HepG2 (cell line): ENCODE measurements around the gene PLA2G2A. TPM values are rescaled to one million over a fixed set of nuclear protein-coding genes. Genes with fewer than 3 reads are reported as not detected.

Experiments
- AFF4 ChIP-seq: sonication (generic); formaldehyde crosslinking; IDR thresholded peaks from 2 replicates; pipeline ENCODE4 v1.4.0; 2020; ENCODE audit warnings: missing genetic modification reagents
- DDIT3 ChIP-seq: sonication (generic); formaldehyde crosslinking; IDR thresholded peaks from 2 replicates; pipeline ENCODE4 v1.4.0; 2020; ENCODE audit warnings: mild to moderate bottlenecking, missing genetic modification reagents
- EZH2 ChIP-seq: conservative IDR thresholded peaks from 2 replicates; pipeline ENCODE4 v1.6.1; 2012; ENCODE audit warnings: mild to moderate bottlenecking, low read depth, low read length, moderate library complexity
- FOXA1 ChIP-seq, 2 experiments: fragments of 450-650 bp in 1 of 2; sonication (generic) in 1 of 2; formaldehyde crosslinking in 1 of 2; IDR thresholded peaks; 2 replicates each; pipeline versions ENCODE4 v1.4.0 to v1.6.1; 2016 to 2020; ENCODE audit warnings: missing genetic modification reagents in 1 of 2
- FOXK2 ChIP-seq: fragments of 450-650 bp; IDR thresholded peaks from 2 replicates; pipeline ENCODE4 v1.6.1; 2016
- GATAD2A ChIP-seq: IDR thresholded peaks from 2 replicates; pipeline ENCODE4 v1.6.1; 2016
- HNRNPK ChIP-seq: fragments of 200-400 bp; formaldehyde crosslinking; IDR thresholded peaks from 2 replicates; pipeline ENCODE4 v1.6.1; 2018; ENCODE audit warnings: low read length, low read depth, moderate library complexity, mild to moderate bottlenecking; ENCODE audit not compliant: poor library complexity, severe bottlenecking
- KLF9 ChIP-seq: IDR thresholded peaks from 2 replicates; pipeline ENCODE4 v1.6.1; 2016; ENCODE audit warnings: low read depth
- MLLT10 ChIP-seq: sonication (generic); formaldehyde crosslinking; IDR thresholded peaks from 2 replicates; pipeline ENCODE4 v1.4.0; 2020; ENCODE audit warnings: missing genetic modification reagents
- MTF1 ChIP-seq: sonication (generic); formaldehyde crosslinking; IDR thresholded peaks from 2 replicates; pipeline ENCODE4 v1.5.0; 2020; ENCODE audit warnings: missing genetic modification reagents
- MZF1 ChIP-seq: sonication (generic); formaldehyde crosslinking; IDR thresholded peaks from 2 replicates; pipeline ENCODE4 v1.8.1; 2023; ENCODE audit warnings: mild to moderate bottlenecking, missing genetic modification reagents, borderline replicate concordance
- NR3C1 ChIP-seq: sonication (generic); formaldehyde crosslinking; IDR thresholded peaks from 2 replicates; pipeline ENCODE4 v1.4.0; 2020; ENCODE audit warnings: missing genetic modification reagents
- PREB ChIP-seq: sonication (generic); formaldehyde crosslinking; IDR thresholded peaks from 2 replicates; pipeline ENCODE4 v1.4.0; 2020; ENCODE audit warnings: missing genetic modification reagents
- SAFB2 ChIP-seq: sonication (generic); formaldehyde crosslinking; IDR thresholded peaks from 2 replicates; pipeline ENCODE4 v1.5.1; 2020; ENCODE audit warnings: missing genetic modification reagents, low read depth, mild to moderate bottlenecking, borderline replicate concordance
- SAP130 ChIP-seq: IDR thresholded peaks from 2 replicates; pipeline ENCODE4 v1.6.1; 2016; ENCODE audit warnings: low read depth
- TERF1 ChIP-seq: sonication (generic); formaldehyde crosslinking; IDR thresholded peaks from 2 replicates; pipeline ENCODE4 v1.8.0; 2022; ENCODE audit warnings: mild to moderate bottlenecking, missing genetic modification reagents, moderate library complexity
- TMF1 ChIP-seq: sonication (generic); formaldehyde crosslinking; IDR thresholded peaks from 2 replicates; pipeline ENCODE4 v1.8.1; 2022; ENCODE audit warnings: low read depth, missing genetic modification reagents
- USF2 ChIP-seq, 2 experiments: sonication (generic) in 1 of 2; formaldehyde crosslinking in 1 of 2; IDR thresholded peaks; 2 replicates each; pipeline versions ENCODE4 v1.5.1 to v1.6.1; 2011 to 2020; ENCODE audit warnings: borderline replicate concordance in 1 of 2, low read depth in 1 of 2, low read length in 1 of 2, mild to moderate bottlenecking in 1 of 2, missing genetic modification reagents in 1 of 2, moderate library complexity in 1 of 2
- ZNF30 ChIP-seq: sonication (generic); formaldehyde crosslinking; IDR thresholded peaks from 2 replicates; pipeline ENCODE4 v1.5.0; 2020; ENCODE audit warnings: mild to moderate bottlenecking, missing genetic modification reagents
- ZNF678 ChIP-seq: sonication (generic); formaldehyde crosslinking; IDR thresholded peaks from 2 replicates; pipeline ENCODE4 v1.4.0; 2020; ENCODE audit warnings: mild to moderate bottlenecking, missing genetic modification reagents
- ZNF737 ChIP-seq: sonication (generic); formaldehyde crosslinking; IDR thresholded peaks from 2 replicates; pipeline ENCODE4 v1.5.0; 2020; ENCODE audit warnings: missing genetic modification reagents, mild to moderate bottlenecking, borderline replicate concordance
- ZSCAN29 ChIP-seq: sonication (generic); formaldehyde crosslinking; conservative IDR thresholded peaks from 2 replicates; pipeline ENCODE4 v1.4.0; 2020; ENCODE audit warnings: mild to moderate bottlenecking, missing genetic modification reagents
- polyA plus RNA-seq, 8 experiments: library from polyadenylated mRNA; depleted of rRNA in 3 of 8; stranded (reverse) in 7 of 8; unstranded in 1 of 8; fragments of >200 nt; fragmentation: Illumina TruSeq in 4 of 8; extraction: Trizol in 4 of 8; gene quantifications; 2 replicates each; pipeline versions ENCODE4 v1.2.1 to v1.2.3, GENCODE V29; 2011 to 2016; ENCODE audit warnings: low read depth in 4 of 8, missing spikeins in 1 of 8, mixed read lengths in 1 of 8; ENCODE audit not compliant: insufficient read depth in 1 of 8
- total RNA-seq, 5 experiments: library from RNA; depleted of rRNA; stranded (reverse); fragments of >200 nt; fragmentation: Illumina TruSeq; extraction: Trizol; gene quantifications; 2 replicates each; pipeline ENCODE4 v1.2.3, GENCODE V29; 2016; ENCODE audit warnings: low read depth in 1 of 5

The PLA2G2A gene
- total and polyA plus RNA-seq, 2 of the 13 experiments (the other 11 are each of a cell fraction or from before 2014, with no cell fraction given), result 0.35 to 30.3 TPM

GRCh38 chr1:19981507-19982312 lies 2.3 kb upstream of the PLA2G2A start (continued):
- TF ChIP-seq AFF4 (CRISPR knock-in tag) (no peak), KLF9 (no peak), TMF1 (no peak), GATAD2A (CRISPR knock-in tag) (peak; percentile 83), EZH2 (no peak), PREB (CRISPR knock-in tag) (no peak), USF2 (IDR thresholded peaks at IDR 0.05; ENCODE audit: low read depth, low read length) (no peak), USF2 (CRISPR knock-in tag; IDR thresholded peaks at IDR 0.05; ENCODE audit: borderline replicate concordance) (no peak), MLLT10 (CRISPR knock-in tag) (no peak), ZNF678 (CRISPR knock-in tag) (no peak), FOXK2 (no peak), TERF1 (no peak), SAP130 (peak; percentile 73), ZNF737 (CRISPR knock-in tag) (no peak), MTF1 (CRISPR knock-in tag) (no peak), ZNF30 (no peak), ZSCAN29 (CRISPR knock-in tag) (no peak), HNRNPK (no peak), MZF1 (no peak), FOXA1 (IDR thresholded peaks at IDR 0.05) (no peak), FOXA1 (CRISPR knock-in tag; IDR thresholded peaks at IDR 0.05) (peak; percentile 12; the same call in 1 of the 2 replicates), DDIT3 (CRISPR knock-in tag) (no peak), SAFB2 (CRISPR knock-in tag) (no peak), NR3C1 (no peak)
